Neuronal stem cell (in vitro differentiated cells): ENCODE data around the gene HDDC3.
A peak's percentile ranks its signal among the peaks of the same experiment; 100 is the strongest.

ENCODE experiments used
- DNase-seq: peaks from one replicate; pipeline ENCODE4 v3.0.0-alpha.2; 2013; ENCODE audit warnings: low spot score
- H2AFZ ChIP-seq: one replicate; pipeline ENCODE4 v1.6.1; 2013; ENCODE audit warnings: mild to moderate bottlenecking, low read length, inconsistent platforms
- H2AK5ac ChIP-seq: 2 replicates; pipeline ENCODE4 v1.6.1; 2013; ENCODE audit warnings: low read depth, mild to moderate bottlenecking, inconsistent platforms, low read length, moderate library complexity, mixed read lengths
- H2BK120ac ChIP-seq: 2 replicates; pipeline ENCODE4 v1.6.1; 2013; ENCODE audit warnings: low read depth, mild to moderate bottlenecking, inconsistent platforms, low read length, moderate library complexity, mixed read lengths
- H2BK12ac ChIP-seq: one replicate; pipeline ENCODE4 v1.6.1; 2013; ENCODE audit warnings: low read length, inconsistent platforms
- H2BK15ac ChIP-seq: 2 replicates; pipeline ENCODE4 v1.6.1; 2013; ENCODE audit warnings: mild to moderate bottlenecking, low read length, inconsistent platforms, mixed read lengths
- H2BK5ac ChIP-seq: one replicate; pipeline ENCODE4 v1.6.1; 2013; ENCODE audit warnings: inconsistent platforms, mild to moderate bottlenecking, low read length, moderate library complexity
- H3K14ac ChIP-seq: one replicate; pipeline ENCODE4 v1.6.1; 2013; ENCODE audit warnings: low read length, inconsistent platforms
- H3K18ac ChIP-seq: 2 replicates; pipeline ENCODE4 v1.6.1; 2013; ENCODE audit warnings: low read length, inconsistent platforms
- H3K23ac ChIP-seq: 2 replicates; pipeline ENCODE4 v1.6.1; 2013; ENCODE audit warnings: low read depth, mild to moderate bottlenecking, mixed read lengths, low read length, inconsistent platforms; ENCODE audit not compliant: poor library complexity
- H3K27ac ChIP-seq: replicated peaks from 3 replicates; pipeline ENCODE4 v1.5.1; 2013; ENCODE audit warnings: low read length, inconsistent platforms
- H3K27me3 ChIP-seq, 3 experiments: 2 replicates each; pipeline ENCODE4 v1.6.1; 2013; ENCODE audit warnings: low read length in 3 of 3, mild to moderate bottlenecking in 2 of 3, inconsistent platforms in 1 of 3, low read depth in 1 of 3, mixed read lengths in 1 of 3, moderate library complexity in 1 of 3; ENCODE audit not compliant: control insufficient read depth in 3 of 3, insufficient read depth in 3 of 3
- H3K36me3 ChIP-seq, 2 donors: replicated peaks in 1 of 2; 2 replicates each; pipeline ENCODE4 v1.6.1; 2013; ENCODE audit warnings: low read length in 2 of 2; ENCODE audit not compliant: control insufficient read depth in 2 of 2, insufficient read depth in 2 of 2
- H3K4ac ChIP-seq: 2 replicates; pipeline ENCODE4 v1.6.1; 2013; ENCODE audit warnings: inconsistent platforms, mild to moderate bottlenecking, low read length, moderate library complexity
- H3K4me1 ChIP-seq, 2 donors: 1 replicate in 1 of 2; 2 replicates in 1 of 2; pipeline ENCODE4 v1.6.1; 2013; ENCODE audit warnings: low read length in 2 of 2, low read depth in 1 of 2; ENCODE audit not compliant: control insufficient read depth in 2 of 2, insufficient read depth in 1 of 2
- H3K4me2 ChIP-seq: one replicate; pipeline ENCODE4 v1.6.1; 2013; ENCODE audit warnings: mild to moderate bottlenecking, low read length, inconsistent platforms; ENCODE audit not compliant: insufficient read depth, poor library complexity, severe bottlenecking
- H3K4me3 ChIP-seq, 2 donors: 2 replicates each; pipeline ENCODE4 v1.5.1; 2013; ENCODE audit warnings: low read length in 2 of 2, mild to moderate bottlenecking in 2 of 2, inconsistent platforms in 1 of 2, moderate library complexity in 1 of 2
- H3K79me1 ChIP-seq: one replicate; pipeline ENCODE4 v1.6.1; 2013; ENCODE audit warnings: low read depth, mild to moderate bottlenecking, inconsistent platforms, low read length, moderate library complexity
- H3K9ac ChIP-seq: one replicate; pipeline ENCODE4 v1.6.1; 2013; ENCODE audit warnings: mild to moderate bottlenecking, low read depth, low read length, inconsistent platforms; ENCODE audit not compliant: poor library complexity
- H3K9me3 ChIP-seq, 2 donors: replicated peaks in 1 of 2; 2 replicates each; pipeline versions ENCODE3 to v1.6.1; 2013; ENCODE audit warnings: low read length in 2 of 2, mild to moderate bottlenecking in 2 of 2, inconsistent platforms in 1 of 2, low read depth in 1 of 2, mixed read lengths in 1 of 2, moderate library complexity in 1 of 2; ENCODE audit not compliant: control insufficient read depth in 2 of 2, insufficient read depth in 1 of 2
- H4K8ac ChIP-seq: one replicate; pipeline ENCODE4 v1.6.1; 2013; ENCODE audit warnings: low read depth, mild to moderate bottlenecking, inconsistent platforms, low read length, moderate library complexity
- H4K91ac ChIP-seq: one replicate; pipeline ENCODE4 v1.6.1; 2013; ENCODE audit warnings: low read length, low read depth, mild to moderate bottlenecking, inconsistent platforms; ENCODE audit not compliant: poor library complexity
- WGBS, 2 donors: extraction: QIAGEN DNeasy Blood & Tissue Kit; methylation state at CpG; one replicate each; pipeline ENCODE4 v1.1.7; 2013; ENCODE audit warnings: missing lambda C conversion rate in 2 of 2, mixed read lengths in 1 of 2; ENCODE audit not compliant: insufficient read length in 2 of 2, insufficient replicate concordance in 1 of 2; ENCODE audit errors: extremely low coverage in 2 of 2; 5-methylcytosine and 5-hydroxymethylcytosine counted together

HDDC3 gene

DNA sequence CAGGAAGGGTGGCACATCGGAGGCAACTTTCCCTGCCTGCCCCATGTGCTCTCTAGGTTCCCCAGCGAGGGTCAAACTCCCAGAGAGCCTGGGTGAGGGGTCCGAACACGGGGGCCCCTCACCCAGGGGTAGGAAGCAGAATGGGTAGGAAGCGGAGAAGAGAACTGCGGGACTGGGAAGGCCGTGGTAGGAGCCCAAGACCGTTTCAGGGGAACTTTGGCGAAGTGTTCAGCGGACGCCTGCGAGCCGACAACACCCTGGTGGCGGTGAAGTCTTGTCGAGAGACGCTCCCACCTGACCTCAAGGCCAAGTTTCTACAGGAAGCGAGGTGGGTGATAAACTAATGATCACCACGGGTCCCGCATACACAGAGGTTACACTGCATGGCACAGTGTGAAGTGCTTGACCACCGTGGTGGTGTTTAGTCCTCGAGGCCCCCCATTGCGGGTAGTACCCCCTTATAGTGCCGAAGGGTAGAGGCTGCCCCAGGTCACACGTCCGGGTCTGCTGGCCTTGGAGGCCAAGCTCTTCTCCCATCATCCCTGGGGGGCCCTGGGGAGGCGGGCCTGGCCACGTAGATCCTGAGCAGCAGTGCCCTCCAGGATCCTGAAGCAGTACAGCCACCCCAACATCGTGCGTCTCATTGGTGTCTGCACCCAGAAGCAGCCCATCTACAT, 39.7 kb downstream of the HDDC3 start:
- Histone ChIP-seq H3K4me3 (peak overlapping the region in 1 of 2 donors; percentile 5), H4K91ac (peak overlapping the region; percentile 12), H3K4me1 (no peaks in the 10 kb centered on the region), H3K79me1 (no peaks in the 10 kb centered on the region), H3K36me3 (peaks cover 0 to 6% of the 10 kb centered on the region in 2 donors), H3K14ac (no peak overlapping the region), H2AFZ (no peak overlapping the region), H2BK5ac (peak overlapping the region; percentile 93), H3K27ac (no peak overlapping the region), H3K4ac (no peak overlapping the region), H3K18ac (peak overlapping the region; percentile 64), H3K9ac (peak overlapping the region; percentile 44), H4K8ac (no peak overlapping the region), H2BK12ac (peak overlapping the region; percentile 41), H2BK120ac (no peak overlapping the region), H2AK5ac (no peak overlapping the region), H2BK15ac (no peak overlapping the region), H3K27me3 (no peaks in the 10 kb centered on the region), H3K9me3 (no peaks in the 10 kb centered on the region), H3K23ac (peak overlapping the region; percentile 65), H3K4me2 (no peak overlapping the region)
- no peak for DNase-seq
- WGBS, 2 donors = no CpG with 5 or more reads among the region's 29 CpGs

DNA sequence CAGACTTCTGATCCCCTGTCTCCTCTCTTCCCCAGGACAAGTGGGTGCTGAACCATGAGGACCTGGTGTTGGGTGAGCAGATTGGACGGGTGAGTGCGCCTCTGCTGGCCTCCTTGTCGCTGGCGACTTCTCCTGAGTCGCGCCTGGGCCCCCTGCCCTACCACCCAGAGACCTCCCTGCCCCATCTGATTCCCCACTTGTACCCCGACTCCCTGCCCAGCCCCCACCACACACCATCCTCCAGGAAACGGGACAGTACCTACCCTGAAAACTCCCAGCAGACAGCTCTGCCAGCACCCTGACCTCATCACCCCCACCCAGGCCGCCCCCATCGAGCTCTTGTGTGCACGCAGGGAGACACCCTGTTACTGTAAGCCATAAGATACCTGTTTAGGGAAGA, 40.3 kb downstream of the HDDC3 start:
- Histone ChIP-seq H3K4ac (no peak overlapping the region), H2BK12ac (no peak overlapping the region), H3K79me1 (no peaks in the 10 kb centered on the region), H3K9ac (no peak overlapping the region), H3K9me3 (no peaks in the 10 kb centered on the region), H3K18ac (no peak overlapping the region), H3K36me3 (peaks cover 0 to 6% of the 10 kb centered on the region in 2 donors), H2BK5ac (no peak overlapping the region), H2AFZ (no peak overlapping the region), H3K4me2 (no peak overlapping the region), H3K23ac (no peak overlapping the region), H4K8ac (no peak overlapping the region), H2BK120ac (no peak overlapping the region), H2AK5ac (no peak overlapping the region), H3K27ac (no peak overlapping the region), H3K4me3 (no peak overlapping the region), H3K27me3 (no peaks in the 10 kb centered on the region), H2BK15ac (no peak overlapping the region), H3K4me1 (no peaks in the 10 kb centered on the region), H4K91ac (no peak overlapping the region), H3K14ac (peak overlapping the region; percentile 31)
- WGBS, 2 donors = no CpG with 5 or more reads among the region's 11 CpGs
- DNase-seq = no peak

DNA sequence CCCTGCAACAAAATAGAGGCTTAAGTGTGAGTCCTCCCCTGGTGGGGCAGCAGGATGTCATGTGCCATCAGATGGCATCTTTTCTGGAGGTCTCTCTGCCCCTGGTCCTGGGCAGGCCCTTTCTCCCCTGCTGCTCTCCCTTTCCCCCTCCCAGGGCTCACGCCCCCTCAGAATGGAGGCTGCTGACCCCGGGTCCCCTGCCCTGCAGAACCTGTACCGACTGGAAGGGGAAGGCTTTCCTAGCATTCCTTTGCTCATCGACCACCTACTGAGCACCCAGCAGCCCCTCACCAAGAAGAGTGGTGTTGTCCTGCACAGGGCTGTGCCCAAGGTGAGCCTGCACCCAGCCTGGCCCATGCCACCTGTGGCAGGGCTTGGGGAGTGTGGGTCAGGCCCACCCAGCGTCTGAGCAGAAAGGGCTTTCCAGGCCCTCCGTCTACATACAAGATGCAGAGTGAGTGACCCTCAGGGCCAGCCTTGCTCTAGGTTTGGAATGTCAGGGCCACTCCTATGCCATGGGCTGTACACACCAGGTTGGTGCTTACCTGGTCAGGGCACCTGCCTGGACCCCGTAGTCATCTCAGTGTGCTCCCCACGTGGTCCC, 40.9 kb downstream of the HDDC3 start:
- no peak for DNase-seq
- no peak overlapping the region for H3K4ac ChIP-seq
- no peaks in the 10 kb centered on the region for H3K27me3 ChIP-seq
- no peak overlapping the region for H3K18ac ChIP-seq
- no peak overlapping the region for H2BK15ac ChIP-seq
- H3K23ac ChIP-seq = no peak overlapping the region
- H2AFZ ChIP-seq = peak overlapping the region; percentile 19
- no peak overlapping the region for H2BK120ac ChIP-seq
- no peak overlapping the region for H4K91ac ChIP-seq
- H3K4me2 ChIP-seq = no peak overlapping the region
- H3K4me3 ChIP-seq = no peak overlapping the region
- H2BK5ac ChIP-seq = no peak overlapping the region
- no peak overlapping the region for H4K8ac ChIP-seq
- H3K9me3 ChIP-seq = no peaks in the 10 kb centered on the region
- H2BK12ac ChIP-seq = no peak overlapping the region
- no peak overlapping the region for H2AK5ac ChIP-seq
- no peaks in the 10 kb centered on the region for H3K4me1 ChIP-seq
- H3K27ac ChIP-seq = no peak overlapping the region
- H3K9ac ChIP-seq = no peak overlapping the region
- no peaks in the 10 kb centered on the region for H3K79me1 ChIP-seq
- peak overlapping the region; percentile 31 for H3K14ac ChIP-seq
- no CpG with 5 or more reads among the region's 8 CpGs for WGBS, 2 donors
- peaks cover 0 to 6% of the 10 kb centered on the region in 2 donors for H3K36me3 ChIP-seq

DNA sequence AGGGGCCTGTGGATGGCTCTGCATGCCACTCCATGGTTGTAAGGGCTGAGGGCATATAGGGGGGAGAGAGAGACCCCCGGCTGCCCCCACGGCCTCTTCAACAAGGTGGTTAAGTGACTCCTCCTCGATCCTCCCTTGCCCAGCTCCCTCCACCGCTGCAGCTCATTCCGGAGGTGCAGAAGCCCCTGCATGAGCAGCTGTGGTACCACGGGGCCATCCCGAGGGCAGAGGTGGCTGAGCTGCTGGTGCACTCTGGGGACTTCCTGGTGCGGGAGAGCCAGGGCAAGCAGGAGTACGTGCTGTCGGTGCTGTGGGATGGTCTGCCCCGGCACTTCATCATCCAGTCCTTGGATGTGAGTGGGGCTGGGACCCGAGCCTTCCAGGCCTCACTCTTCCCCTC, 41.5 kb downstream of the HDDC3 start:
- Histone ChIP-seq H3K9ac (no peak overlapping the region), H3K79me1 (no peaks in the 10 kb centered on the region), H3K9me3 (no peaks in the 10 kb centered on the region), H3K36me3 (peaks cover 0 to 6% of the 10 kb centered on the region in 2 donors), H3K14ac (no peak overlapping the region), H2AK5ac (no peak overlapping the region), H2AFZ (peak overlapping the region; percentile 19), H3K27me3 (no peaks in the 10 kb centered on the region), H4K91ac (no peak overlapping the region), H2BK5ac (no peak overlapping the region), H3K4ac (no peak overlapping the region), H3K4me1 (no peaks in the 10 kb centered on the region), H2BK15ac (no peak overlapping the region), H4K8ac (no peak overlapping the region), H3K18ac (no peak overlapping the region), H3K4me3 (no peak overlapping the region), H2BK120ac (no peak overlapping the region), H3K23ac (peak overlapping the region; percentile 25), H3K27ac (no peak overlapping the region), H2BK12ac (no peak overlapping the region), H3K4me2 (no peak overlapping the region)
- no CpG with 5 or more reads among the region's 12 CpGs for WGBS, 2 donors
- no peak for DNase-seq
